PC-3 (cell line): ENCODE results near the gene MFNG.

Experiments used
- CTCF ChIP-seq: fragments of 300-600 bp; sonication (generic); conservative IDR thresholded peaks from 2 replicates; pipeline ENCODE4 v1.5.1; 2017; ENCODE audit warnings: antibody characterized with exemption, low read depth, mild to moderate bottlenecking, low read length
- EZH2phosphoT487 ChIP-seq: fragments of 300-600 bp; sonication (generic); IDR thresholded peaks from 2 replicates; pipeline ENCODE4 v1.6.1; 2018; ENCODE audit warnings: mild to moderate bottlenecking, antibody characterized with exemption, low read length, borderline replicate concordance

GRCh38 chr22:37509059-37509860 lies 23.1 kb upstream of the MFNG start:
- TF ChIP-seq CTCF (no peak), EZH2phosphoT487 (no peak)
